Stimulated activated CD4-positive, alpha-beta T cell treated with anti-CD3 and anti-CD28 coated beads, TNF-alpha, amount 100 ng/mL, for 1 hour (primary cell): Measurements from ENCODE around the gene GNPTAB.
"Not testable (repeated sequence)": the region's sequence is repeated elsewhere in the genome, so short reads cannot be mapped to it uniquely, and the experiment has no call there.

Experiments used
- DNase-seq, 3 donors: peaks; one replicate each; pipeline ENCODE4 v3.0.0-alpha.2; 2020; ENCODE audit warnings: low read depth in 3 of 3, low spot score in 1 of 3

GNPTAB gene

GRCh38 chr12:101740980-101741379, 89.8 kb downstream of the GNPTAB start:
- no peak for DNase-seq

GRCh38 chr12:101740566-101740965, 90.2 kb downstream of the GNPTAB start:
- no peak for DNase-seq

- DNase-seq, result no peak
Observed at GRCh38 chr12:101738920-101739665, 91.7 kb downstream of the GNPTAB start, which contains the start of gene SYCP3. Gene SYCP3 (minus strand): TSS chr12:101739462. CDS start chr12:101737935, 1,527 bp downstream.

GRCh38 chr12:101737476-101737875, 93.3 kb downstream of the GNPTAB start:
- DNase-seq, result no peak

- not testable (repeated sequence) for DNase-seq
Observed at GRCh38 chr12:101734482-101734881, 96.3 kb downstream of the GNPTAB start.

GRCh38 chr12:101733166-101733565, 97.6 kb downstream of the GNPTAB start:
- no peak for DNase-seq

GRCh38 chr12:101732318-101732717, 98.4 kb downstream of the GNPTAB start:
- no peak for DNase-seq

GRCh38 chr12:101729842-101730241, 100.9 kb downstream of the GNPTAB start:
- no peak for DNase-seq

- no peak for DNase-seq
Observed at GRCh38 chr12:101727098-101727497, 103.7 kb downstream of the GNPTAB start.

GRCh38 chr12:101722392-101722791, 108.4 kb downstream of the GNPTAB start:
- no peak for DNase-seq

- DNase-seq, result no peak
Observed at GRCh38 chr12:101720118-101720517, 110.6 kb downstream of the GNPTAB start.

- no peak for DNase-seq
Observed at GRCh38 chr12:101719566-101719965, 111.2 kb downstream of the GNPTAB start.

- DNase-seq, result no peak
Observed at GRCh38 chr12:101714877-101715444, 115.8 kb downstream of the GNPTAB start.

- no peak for DNase-seq
Observed at GRCh38 chr12:101713930-101714329, 116.8 kb downstream of the GNPTAB start.

- no peak for DNase-seq
Observed at GRCh38 chr12:101713059-101713682, 117.6 kb downstream of the GNPTAB start.

GRCh38 chr12:101710288-101710687, 120.5 kb downstream of the GNPTAB start:
- DNase-seq, result no peak

GRCh38 chr12:101707131-101707782, 123.5 kb downstream of the GNPTAB start:
- DNase-seq, result no peak

GRCh38 chr12:101706403-101706802, 124.4 kb downstream of the GNPTAB start:
- DNase-seq, result no peak

- DNase-seq, result no peak
Observed at GRCh38 chr12:101703487-101703886, 127.3 kb downstream of the GNPTAB start.

GRCh38 chr12:101700299-101700820, 130.4 kb downstream of the GNPTAB start:
- DNase-seq, result no peak

GRCh38 chr12:101698800-101699347, 131.9 kb downstream of the GNPTAB start:
- DNase-seq, result no peak
